Body of pancreas (tissue), 4 donors: Measurements from ENCODE around the gene ITIH5. TPM values are rescaled to one million over a fixed set of nuclear protein-coding genes. Genes with fewer than 3 reads are reported as not detected.

Source experiments
- ATAC-seq: fragments of 150-250 bp; one replicate; pipeline ENCODE4 v1.9.1; 2016
- DNase-seq, 4 donors: peaks; one replicate each; pipeline ENCODE4 v3.0.0-alpha.2; 2019
- H3K27ac ChIP-seq, 4 donors: fragments of 200-600 bp; sonication (generic); 1 replicate in 3 of 4; 2 replicates in 1 of 4; pipeline versions ENCODE4 v1.5.1 to v1.6.1; 2016 to 2019; ENCODE audit warnings: mild to moderate bottlenecking in 1 of 4, mixed read lengths in 1 of 4, moderate library complexity in 1 of 4
- H3K27me3 ChIP-seq, 2 donors: fragments of 200-600 bp; sonication (generic); one replicate each; pipeline ENCODE4 v1.6.0; 2016; ENCODE audit warnings: mild to moderate bottlenecking in 1 of 2
- H3K36me3 ChIP-seq, 2 donors: fragments of 200-600 bp; sonication (generic); replicated peaks in 1 of 2; 2 replicates each; pipeline ENCODE4 v1.5.1; 2016; ENCODE audit warnings: low read depth in 2 of 2; ENCODE audit not compliant: insufficient read depth in 1 of 2
- H3K4me1 ChIP-seq: fragments of 200-600 bp; sonication (generic); one replicate; pipeline ENCODE4 v1.6.0; 2016
- H3K4me3 ChIP-seq, 2 donors: fragments of 200-600 bp; sonication (generic); 1 replicate in 1 of 2; 2 replicates in 1 of 2; pipeline ENCODE4 v1.5.1; 2016 to 2019
- H3K9me3 ChIP-seq, 3 donors: fragments of 200-600 bp; sonication (generic); 1 replicate in 2 of 3; 2 replicates in 1 of 3; pipeline ENCODE4 v1.5.1; 2016
- POLR2A ChIP-seq, 3 donors: fragments of 450-650 bp; IDR thresholded peaks; one replicate each; pipeline ENCODE4 v1.6.1; 2016; ENCODE audit warnings: antibody characterized with exemption in 3 of 3, mild to moderate bottlenecking in 2 of 3
- WGBS, 2 donors: methylation state at CpG; one replicate each; pipeline ENCODE4 v1.1.5; 2017; 5-methylcytosine and 5-hydroxymethylcytosine counted together
- intact Hi-C: fragments of 100-400 bp; cut with DNase I; formaldehyde crosslinking; loops from one replicate; pipeline ENCODE4 v1.15.1; 2023
- total RNA-seq, 2 donors: library from RNA; depleted of rRNA; stranded (reverse); fragments of >200 nt; gene quantifications; one replicate each; pipeline ENCODE4 v1.1.0, GENCODE V29; 2016
- TF ChIP-seq, protein P1 (sequence below), 7 experiments: fragments of 450-650 bp in 4 of 7; fragments of 200-600 bp in 3 of 7; sonication (generic) in 3 of 7; IDR thresholded peaks; one replicate each; pipeline ENCODE4 v1.5.1; 2016 to 2019; ENCODE audit warnings: antibody characterized with exemption in 7 of 7

Gene ITIH5
- total RNA-seq, 2 donors from 2014 or later: 8.6 to 9.9 TPM

DNA sequence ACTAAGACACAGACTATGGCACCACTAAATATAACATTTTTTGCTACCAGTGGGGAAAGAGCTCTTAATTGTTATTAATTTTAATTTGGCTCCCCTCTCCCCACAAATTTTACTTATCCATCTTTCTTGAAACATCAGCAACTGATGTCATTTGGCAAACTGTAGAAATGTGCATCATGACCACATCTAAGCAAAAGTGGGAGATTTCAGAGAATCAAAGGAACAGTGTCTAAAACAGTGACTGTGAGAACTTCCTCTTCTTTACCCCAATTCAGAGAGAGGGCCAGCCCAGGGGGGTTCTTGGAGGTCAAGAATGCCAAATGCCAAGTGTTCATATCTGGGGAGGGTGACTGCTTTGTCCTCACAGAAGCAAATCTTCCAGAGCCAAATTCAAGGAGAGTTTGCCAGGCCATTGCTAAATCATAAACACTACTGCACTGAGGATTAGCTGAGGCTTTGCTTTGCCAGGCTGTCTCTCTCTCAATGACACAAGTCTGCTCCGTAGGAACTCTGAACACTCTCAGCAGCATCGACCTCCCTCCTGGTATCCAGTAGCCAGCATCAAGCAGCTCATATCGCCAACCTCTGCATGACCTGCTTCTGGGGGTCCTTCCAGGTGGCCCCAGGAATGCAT is 65.6 kb downstream of the ITIH5 start:
- H3K4me1 ChIP-seq: no peaks in the 10 kb centered on the region
- H3K36me3 ChIP-seq: no peaks in the 10 kb centered on the region
- no peaks in the 10 kb centered on the region for H3K27me3 ChIP-seq
- intact Hi-C loops: no loop called here
- no peak for ATAC-seq
- 69 to 73% methylated on average over 3 of the region's 3 CpGs for WGBS, 2 donors
- H3K4me3 ChIP-seq: no peak overlapping the region
- no peak overlapping the region for H3K27ac ChIP-seq
- no peaks in the 10 kb centered on the region for H3K9me3 ChIP-seq
- TF ChIP-seq, protein P1, sequence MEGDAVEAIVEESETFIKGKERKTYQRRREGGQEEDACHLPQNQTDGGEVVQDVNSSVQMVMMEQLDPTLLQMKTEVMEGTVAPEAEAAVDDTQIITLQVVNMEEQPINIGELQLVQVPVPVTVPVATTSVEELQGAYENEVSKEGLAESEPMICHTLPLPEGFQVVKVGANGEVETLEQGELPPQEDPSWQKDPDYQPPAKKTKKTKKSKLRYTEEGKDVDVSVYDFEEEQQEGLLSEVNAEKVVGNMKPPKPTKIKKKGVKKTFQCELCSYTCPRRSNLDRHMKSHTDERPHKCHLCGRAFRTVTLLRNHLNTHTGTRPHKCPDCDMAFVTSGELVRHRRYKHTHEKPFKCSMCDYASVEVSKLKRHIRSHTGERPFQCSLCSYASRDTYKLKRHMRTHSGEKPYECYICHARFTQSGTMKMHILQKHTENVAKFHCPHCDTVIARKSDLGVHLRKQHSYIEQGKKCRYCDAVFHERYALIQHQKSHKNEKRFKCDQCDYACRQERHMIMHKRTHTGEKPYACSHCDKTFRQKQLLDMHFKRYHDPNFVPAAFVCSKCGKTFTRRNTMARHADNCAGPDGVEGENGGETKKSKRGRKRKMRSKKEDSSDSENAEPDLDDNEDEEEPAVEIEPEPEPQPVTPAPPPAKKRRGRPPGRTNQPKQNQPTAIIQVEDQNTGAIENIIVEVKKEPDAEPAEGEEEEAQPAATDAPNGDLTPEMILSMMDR (IDR thresholded peaks at IDR 0.05): no peak
- TF ChIP-seq POLR2A (IDR thresholded peaks at IDR 0.05): no peak
- DNase-seq: no peak

DNA sequence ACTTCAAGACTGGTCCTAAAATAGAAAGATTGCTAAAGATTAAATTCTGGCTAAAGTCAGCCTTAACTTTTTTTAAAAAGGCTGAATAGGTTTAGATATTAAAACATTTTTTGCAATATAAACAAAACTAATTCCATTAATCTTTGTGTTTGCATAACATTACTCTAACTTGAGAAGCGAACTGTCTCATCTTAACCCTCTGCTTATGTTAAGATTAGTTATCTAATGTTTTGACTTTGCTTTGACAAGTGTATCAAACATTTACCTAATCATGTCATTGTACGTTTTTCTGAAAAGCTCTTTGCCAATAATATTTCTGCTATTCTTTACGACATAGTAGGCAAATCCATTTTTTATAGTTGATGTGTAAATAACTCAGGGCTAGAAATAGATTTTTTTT is 68.0 kb downstream of the ITIH5 start:
- Histone ChIP-seq H3K9me3 (no peaks in the 10 kb centered on the region), H3K4me3 (no peak overlapping the region), H3K36me3 (no peaks in the 10 kb centered on the region), H3K4me1 (no peaks in the 10 kb centered on the region), H3K27ac (no peak overlapping the region), H3K27me3 (no peaks in the 10 kb centered on the region)
- ATAC-seq (no peak), DNase-seq (no peak)
- WGBS, 2 donors: 8 to 14% methylated on average over 3 of the region's 3 CpGs
- intact Hi-C loops: no loop called here
- TF ChIP-seq, protein P1 (IDR thresholded peaks at IDR 0.05): no peak
- TF ChIP-seq POLR2A (IDR thresholded peaks at IDR 0.05): no peak

DNA sequence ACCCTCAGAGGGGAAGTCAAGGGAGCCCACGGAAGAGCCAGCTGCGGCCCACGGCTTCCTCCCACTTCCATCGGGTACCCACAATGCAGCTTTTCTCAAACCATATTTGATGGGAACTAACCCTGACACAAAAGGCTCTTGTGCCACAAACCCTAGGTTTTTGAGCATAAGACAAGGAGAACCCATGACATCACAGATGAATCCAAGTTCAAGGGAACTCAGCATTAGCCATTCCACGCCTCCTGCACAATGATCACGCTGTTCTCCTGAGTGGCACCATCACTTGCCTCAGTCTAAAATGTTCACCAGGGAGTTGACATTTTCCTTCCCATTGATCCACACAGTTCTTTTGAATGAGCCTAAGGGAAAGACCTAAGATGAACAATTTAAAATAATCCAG is 70.4 kb downstream of the ITIH5 start:
- no peaks in the 10 kb centered on the region for H3K4me1 ChIP-seq
- WGBS, 2 donors: 76 to 82% methylated on average over 6 of the region's 6 CpGs
- H3K36me3 ChIP-seq: no peaks in the 10 kb centered on the region
- H3K27ac ChIP-seq: no peak overlapping the region
- DNase-seq (no peak), ATAC-seq (no peak)
- no peak overlapping the region for H3K4me3 ChIP-seq
- no peaks in the 10 kb centered on the region for H3K27me3 ChIP-seq
- no peak for TF ChIP-seq POLR2A (IDR thresholded peaks at IDR 0.05)
- TF ChIP-seq, protein P1 (IDR thresholded peaks at IDR 0.05): no peak
- no peaks in the 10 kb centered on the region for H3K9me3 ChIP-seq
- intact Hi-C loops: no loop called here

DNA sequence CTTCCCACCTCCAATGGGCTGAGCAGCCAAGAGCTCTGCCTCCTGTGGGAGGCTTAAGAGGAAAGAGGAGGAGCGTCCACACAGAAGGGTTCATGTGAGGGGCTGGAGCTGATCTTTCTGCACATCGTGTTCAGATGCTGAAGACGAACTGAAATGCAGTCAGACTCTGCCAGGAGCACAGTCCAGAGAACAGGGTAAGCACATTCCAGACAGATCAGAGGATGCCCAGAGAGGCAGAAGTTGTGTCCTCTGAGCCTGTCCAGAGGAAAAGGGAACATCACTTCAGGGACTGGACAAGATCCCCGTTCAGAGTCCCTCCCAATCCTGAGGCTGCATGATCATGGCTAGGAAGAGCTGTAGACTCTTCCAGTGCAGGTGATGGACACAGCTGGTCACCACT is 72.9 kb downstream of the ITIH5 start:
- intact Hi-C loops: no loop called here
- no peak overlapping the region for H3K4me3 ChIP-seq
- H3K9me3 ChIP-seq: no peaks in the 10 kb centered on the region
- ATAC-seq (no peak), DNase-seq (no peak)
- no peaks in the 10 kb centered on the region for H3K4me1 ChIP-seq
- 64 to 71% methylated on average over 3 to 4 of the region's 4 CpGs for WGBS, 2 donors
- H3K27me3 ChIP-seq: no peaks in the 10 kb centered on the region
- no peak overlapping the region for H3K27ac ChIP-seq
- TF ChIP-seq, protein P1 (IDR thresholded peaks at IDR 0.05): no peak
- no peak for TF ChIP-seq POLR2A (IDR thresholded peaks at IDR 0.05)
- H3K36me3 ChIP-seq: no peaks in the 10 kb centered on the region

DNA sequence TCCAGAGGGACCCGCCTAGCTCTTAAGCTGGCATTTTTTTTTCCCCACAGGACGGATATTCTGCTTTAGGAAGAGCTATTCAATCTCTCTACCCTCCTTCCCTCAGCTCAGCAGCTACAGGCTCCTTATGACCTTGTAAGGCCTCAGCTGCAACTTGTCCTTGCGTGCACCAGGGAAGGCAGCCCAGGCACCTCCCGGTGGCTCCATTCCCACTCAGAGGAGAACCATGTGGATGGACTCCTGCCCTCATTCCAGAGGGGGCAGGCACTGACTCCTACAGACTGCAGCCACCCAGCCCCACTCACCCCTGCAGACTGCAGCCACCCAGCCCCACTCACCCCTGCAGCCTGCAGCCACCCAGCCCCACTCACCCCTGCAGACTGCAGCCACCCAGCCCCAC is 73.7 kb downstream of the ITIH5 start:
- ATAC-seq: no peak
- intact Hi-C loops: no loop called here
- Histone ChIP-seq H3K4me3 (no peak overlapping the region), H3K9me3 (no peaks in the 10 kb centered on the region), H3K27ac (no peak overlapping the region), H3K36me3 (no peaks in the 10 kb centered on the region), H3K4me1 (no peaks in the 10 kb centered on the region), H3K27me3 (no peaks in the 10 kb centered on the region)
- no peak for DNase-seq
- WGBS, 2 donors: 53 to 54% methylated on average over 4 of the region's 4 CpGs
- TF ChIP-seq, protein P1 (IDR thresholded peaks at IDR 0.05): no peak
- no peak for TF ChIP-seq POLR2A (IDR thresholded peaks at IDR 0.05)
